K562 treated with DMSO at 1 percent for 4 hours (cell line): ENCODE data around the gene CSF2. TPM values are rescaled to one million over a fixed set of nuclear protein-coding genes. Genes with fewer than 3 reads are reported as not detected.

Source experiments
- total RNA-seq: library from RNA; unstranded; fragments of 300-600 nt; gene quantifications from 2 replicates; pipeline ENCODE4 v1.2.3, GENCODE V29; 2022; ENCODE audit not compliant: insufficient read depth

Gene CSF2
- not detected in 2 replicates for total RNA-seq

DNA sequence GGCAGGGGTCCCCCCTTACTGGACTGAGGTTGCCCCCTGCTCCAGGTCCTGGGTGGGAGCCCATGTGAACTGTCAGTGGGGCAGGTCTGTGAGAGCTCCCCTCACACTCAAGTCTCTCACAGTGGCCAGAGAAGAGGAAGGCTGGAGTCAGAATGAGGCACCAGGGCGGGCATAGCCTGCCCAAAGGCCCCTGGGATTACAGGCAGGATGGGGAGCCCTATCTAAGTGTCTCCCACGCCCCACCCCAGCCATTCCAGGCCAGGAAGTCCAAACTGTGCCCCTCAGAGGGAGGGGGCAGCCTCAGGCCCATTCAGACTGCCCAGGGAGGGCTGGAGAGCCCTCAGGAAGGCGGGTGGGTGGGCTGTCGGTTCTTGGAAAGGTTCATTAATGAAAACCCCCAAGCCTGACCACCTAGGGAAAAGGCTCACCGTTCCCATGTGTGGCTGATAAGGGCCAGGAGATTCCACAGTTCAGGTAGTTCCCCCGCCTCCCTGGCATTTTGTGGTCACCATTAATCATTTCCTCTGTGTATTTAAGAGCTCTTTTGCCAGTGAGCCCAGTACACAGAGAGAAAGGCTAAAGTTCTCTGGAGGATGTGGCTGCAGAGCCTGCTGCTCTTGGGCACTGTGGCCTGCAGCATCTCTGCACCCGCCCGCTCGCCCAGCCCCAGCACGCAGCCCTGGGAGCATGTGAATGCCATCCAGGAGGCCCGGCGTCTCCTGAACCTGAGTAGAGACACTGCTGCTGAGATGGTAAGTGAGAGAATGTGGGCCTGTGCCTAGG is at the start of gene CSF2:
CSF2 (plus strand) TSS at position 559 of the 783 bp plus-strand sequence; CDS start at position 594, 35 bp downstream.

GRCh38 chr5:132060501-132061161 is 13.0 kb upstream of the CSF2 start, which contains the start of gene IL3:
Gene IL3 (plus strand): TSS chr5:132060655. CDS start chr5:132060707, 52 bp downstream.

Other genes with a start within 250 kb of the CSF2 start
- not detected in 2 replicates for gene MEIKIN, start 128.1 kb upstream of the CSF2 start, total RNA-seq
- 1.4 and 1.6 TPM in 2 replicates for gene ACSL6, start 62.1 kb upstream of the CSF2 start, total RNA-seq
- not detected in 2 replicates for gene IL3, start 13.1 kb upstream of the CSF2 start, total RNA-seq
- 47.6 and 48.7 TPM in 2 replicates for gene P4HA2, start 154.1 kb downstream of the CSF2 start, total RNA-seq
- gene PDLIM4, start 183.9 kb downstream of the CSF2 start, total RNA-seq: 26.5 and 32.2 TPM in 2 replicates
- 0.38 and 0.97 TPM in 2 replicates for gene SLC22A4, start 220.6 kb downstream of the CSF2 start, total RNA-seq